GM12892 (cell line): Measurements from ENCODE around the gene BCKDK.

ENCODE experiments used
- POLR2A ChIP-seq: IDR thresholded peaks from 2 replicates; pipeline ENCODE4 v1.6.1; 2011; ENCODE audit warnings: low read depth, low read length, control low read depth
- POLR2AphosphoS5 ChIP-seq: IDR thresholded peaks from 2 replicates; pipeline ENCODE4 v1.6.1; 2011; ENCODE audit warnings: low read depth, low read length, control low read depth
- TAF1 ChIP-seq: IDR thresholded peaks from 2 replicates; pipeline ENCODE4 v1.6.1; 2011; ENCODE audit warnings: low read depth, mild to moderate bottlenecking, control low read depth, low read length, borderline replicate concordance

DNA sequence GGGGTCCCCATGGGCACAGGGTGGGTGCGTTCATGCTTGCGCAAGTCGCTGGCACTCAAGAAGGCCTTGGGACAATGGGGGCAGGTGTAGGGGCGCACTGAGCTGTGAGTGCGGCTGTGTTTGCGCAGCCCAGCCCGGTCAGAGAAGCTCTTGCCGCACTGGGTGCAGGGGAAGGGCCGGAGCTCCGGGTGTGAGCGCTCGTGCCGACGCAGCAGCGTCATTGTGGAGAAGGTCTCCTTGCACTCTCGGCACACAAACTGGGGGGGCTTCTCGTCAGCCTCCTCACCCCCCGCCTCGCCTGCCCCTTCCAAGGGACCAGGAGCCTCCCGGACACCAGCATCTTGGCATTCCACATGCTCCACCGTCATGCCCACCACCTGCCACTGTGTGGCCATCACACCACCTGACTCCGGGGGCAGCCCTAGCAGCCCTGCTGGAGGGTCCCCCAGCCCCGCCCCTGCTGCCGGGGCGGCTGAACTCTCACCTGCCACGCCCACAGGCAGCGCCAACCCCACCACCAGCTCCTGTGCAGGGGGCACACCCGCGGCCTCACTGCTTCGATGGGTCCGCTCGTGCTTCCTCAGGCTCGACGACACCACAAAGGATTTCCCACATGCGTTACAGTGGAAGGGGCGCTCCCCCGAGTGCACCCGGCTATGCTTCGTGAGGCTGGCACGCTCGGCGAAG, 46.9 kb upstream of the BCKDK start:
- TF ChIP-seq POLR2A = no peak
- TF ChIP-seq POLR2AphosphoS5 = no peak
- no peak for TF ChIP-seq TAF1
